Mesenchymal stem cell (in vitro differentiated cells and primary cell): ENCODE results near the gene ZNF182.
"Not testable (repeated sequence)": the region's sequence is repeated elsewhere in the genome, so short reads cannot be mapped to it uniquely, and the experiment has no call there.

ENCODE experiments used
- DNase-seq: peaks from one replicate; pipeline ENCODE4 v3.0.0-alpha.2; 2013
- H2AFZ ChIP-seq: one replicate; pipeline ENCODE4 v1.6.1; 2013; ENCODE audit warnings: low read depth, mild to moderate bottlenecking, control low read depth, inconsistent platforms, low read length, moderate library complexity
- H2AK5ac ChIP-seq: 2 replicates; pipeline ENCODE4 v1.6.1; 2013; ENCODE audit warnings: low read length, moderate library complexity, mild to moderate bottlenecking, inconsistent platforms; ENCODE audit not compliant: severe bottlenecking
- H2BK120ac ChIP-seq: one replicate; pipeline ENCODE4 v1.6.1; 2013; ENCODE audit warnings: low read depth, mild to moderate bottlenecking, inconsistent platforms, low read length, moderate library complexity
- H2BK12ac ChIP-seq, 2 experiments: one replicate each; pipeline ENCODE4 v1.6.1; 2013; ENCODE audit warnings: inconsistent platforms in 2 of 2, low read length in 2 of 2, mild to moderate bottlenecking in 2 of 2, moderate library complexity in 2 of 2, control low read depth in 1 of 2
- H2BK15ac ChIP-seq: one replicate; pipeline ENCODE4 v1.6.1; 2013; ENCODE audit warnings: mild to moderate bottlenecking, low read depth, inconsistent platforms; ENCODE audit not compliant: poor library complexity, severe bottlenecking
- H2BK5ac ChIP-seq: 2 replicates; pipeline ENCODE4 v1.6.1; 2013; ENCODE audit warnings: low read depth, mild to moderate bottlenecking, low read length, control low read depth, inconsistent platforms; ENCODE audit not compliant: poor library complexity, severe bottlenecking
- H3K14ac ChIP-seq, 2 experiments: one replicate each; pipeline ENCODE4 v1.6.1; 2013; ENCODE audit warnings: inconsistent platforms in 2 of 2, low read length in 2 of 2, control low read depth in 1 of 2, mild to moderate bottlenecking in 1 of 2, moderate library complexity in 1 of 2
- H3K18ac ChIP-seq, 2 experiments: one replicate each; pipeline ENCODE4 v1.6.1; 2013; ENCODE audit warnings: inconsistent platforms in 2 of 2, low read length in 2 of 2, control low read depth in 1 of 2, low read depth in 1 of 2, mild to moderate bottlenecking in 1 of 2
- H3K23ac ChIP-seq, 2 experiments: one replicate each; pipeline ENCODE4 v1.6.1; 2013; ENCODE audit warnings: inconsistent platforms in 2 of 2, low read length in 2 of 2, mild to moderate bottlenecking in 2 of 2, moderate library complexity in 2 of 2, control low read depth in 1 of 2
- H3K27ac ChIP-seq: 2 replicates; pipeline ENCODE4 v1.5.1; 2013; ENCODE audit warnings: mild to moderate bottlenecking, moderate library complexity, low read length, control low read depth, inconsistent platforms; ENCODE audit not compliant: poor library complexity, severe bottlenecking
- H3K27me3 ChIP-seq, 2 experiments: 2 replicates each; pipeline versions ENCODE4 v1.6.1 to v1.7.0; 2013; ENCODE audit warnings: low read length in 2 of 2, mild to moderate bottlenecking in 2 of 2, moderate library complexity in 2 of 2, control low read depth in 1 of 2, inconsistent platforms in 1 of 2; ENCODE audit not compliant: control insufficient read depth in 1 of 2, insufficient read depth in 1 of 2
- H3K36me3 ChIP-seq, 2 experiments: 2 replicates each; pipeline versions ENCODE4 v1.6.1 to v1.7.0; 2013; ENCODE audit warnings: low read length in 2 of 2, control low read depth in 1 of 2, inconsistent platforms in 1 of 2, low read depth in 1 of 2, mild to moderate bottlenecking in 1 of 2; ENCODE audit not compliant: insufficient read depth in 2 of 2, control insufficient read depth in 1 of 2
- H3K4ac ChIP-seq, 2 experiments: one replicate each; pipeline ENCODE4 v1.6.1; 2013; ENCODE audit warnings: inconsistent platforms in 2 of 2, low read length in 2 of 2, mild to moderate bottlenecking in 2 of 2, moderate library complexity in 2 of 2, control low read depth in 1 of 2, low read depth in 1 of 2
- H3K4me1 ChIP-seq: 2 replicates; pipeline ENCODE4 v1.6.1; 2013; ENCODE audit warnings: low read depth, low read length, control low read depth; ENCODE audit not compliant: control insufficient read depth, insufficient read depth
- H3K4me2 ChIP-seq: 2 replicates; pipeline ENCODE4 v1.6.1; 2013; ENCODE audit warnings: low read length, mild to moderate bottlenecking, inconsistent platforms; ENCODE audit not compliant: poor library complexity, severe bottlenecking
- H3K4me3 ChIP-seq, 2 experiments: 2 replicates each; pipeline versions ENCODE4 v1.5.1 to v1.7.0; 2013; ENCODE audit warnings: low read length in 2 of 2, mild to moderate bottlenecking in 2 of 2, control low read depth in 1 of 2, low read depth in 1 of 2; ENCODE audit not compliant: insufficient read depth in 1 of 2
- H3K79me1 ChIP-seq: replicated peaks from 2 replicates; pipeline ENCODE4 v1.6.1; 2013; ENCODE audit warnings: mild to moderate bottlenecking, control low read depth, low read length, inconsistent platforms; ENCODE audit not compliant: poor library complexity, severe bottlenecking
- H3K9ac ChIP-seq: 2 replicates; pipeline ENCODE4 v1.7.0; 2013; ENCODE audit warnings: mild to moderate bottlenecking, low read length, moderate library complexity
- H3K9me3 ChIP-seq: 2 replicates; pipeline ENCODE4 v1.7.0; 2013; ENCODE audit warnings: mild to moderate bottlenecking, low read length; ENCODE audit not compliant: control insufficient read depth
- H4K8ac ChIP-seq: one replicate; pipeline ENCODE4 v1.6.1; 2013; ENCODE audit warnings: inconsistent platforms, mild to moderate bottlenecking, low read length, moderate library complexity
- H4K91ac ChIP-seq: one replicate; pipeline ENCODE4 v1.6.1; 2013; ENCODE audit warnings: mild to moderate bottlenecking, low read length, inconsistent platforms
- WGBS: methylation state at CpG from one replicate; pipeline ENCODE4 v1.1.7; 2013; ENCODE audit warnings: mixed read lengths; 5-methylcytosine and 5-hydroxymethylcytosine counted together

The ZNF182 gene

GRCh38 chrX:48035891-48036290 is 32.1 kb upstream of the ZNF182 start:
- no peak overlapping the region for H4K8ac ChIP-seq

GRCh38 chrX:48030641-48031173 is 26.9 kb upstream of the ZNF182 start:
- not testable (repeated sequence) for H2AK5ac ChIP-seq, H2BK5ac ChIP-seq, H3K18ac ChIP-seq, H3K27ac ChIP-seq, H2BK15ac ChIP-seq, H3K4me2 ChIP-seq, H3K9ac ChIP-seq, H3K4ac ChIP-seq, H4K8ac ChIP-seq, H3K4me1 ChIP-seq, H4K91ac ChIP-seq, H3K9me3 ChIP-seq, H2BK12ac ChIP-seq, DNase-seq, H2AFZ ChIP-seq, H2BK120ac ChIP-seq, H3K4me3 ChIP-seq, H3K79me1 ChIP-seq, H3K23ac ChIP-seq, H3K36me3 ChIP-seq, H3K14ac ChIP-seq
- peaks cover 0 to 12% of the 10 kb centered on the region in 2 experiments for H3K27me3 ChIP-seq
- 56% methylated on average over 3 of the region's 10 CpGs for WGBS

More at GRCh38 chrX:48035891-48036290, 32.1 kb upstream of the ZNF182 start:
- Histone ChIP-seq H2AK5ac (no peak overlapping the region), H3K18ac (no peak overlapping the region), H3K36me3 (no peaks in the 10 kb centered on the region), H2BK120ac (no peak overlapping the region), H3K27me3 (peaks cover 0 to 19% of the 10 kb centered on the region in 2 experiments), H4K91ac (no peak overlapping the region), H2BK12ac (no peak overlapping the region), H3K9ac (no peak overlapping the region), H3K4me2 (no peak overlapping the region), H2BK5ac (no peak overlapping the region), H3K4ac (no peak overlapping the region), H3K14ac (no peak overlapping the region), H3K4me3 (no peak overlapping the region), H2BK15ac (no peak overlapping the region), H3K9me3 (peaks cover 5% of the 10 kb centered on the region), H3K27ac (no peak overlapping the region), H2AFZ (no peak overlapping the region), H3K4me1 (no peaks in the 10 kb centered on the region), H3K79me1 (no peaks in the 10 kb centered on the region), H3K23ac (no peak overlapping the region)
- 52% methylated on average over 3 of the region's 4 CpGs for WGBS
- DNase-seq = no peak

DNA sequence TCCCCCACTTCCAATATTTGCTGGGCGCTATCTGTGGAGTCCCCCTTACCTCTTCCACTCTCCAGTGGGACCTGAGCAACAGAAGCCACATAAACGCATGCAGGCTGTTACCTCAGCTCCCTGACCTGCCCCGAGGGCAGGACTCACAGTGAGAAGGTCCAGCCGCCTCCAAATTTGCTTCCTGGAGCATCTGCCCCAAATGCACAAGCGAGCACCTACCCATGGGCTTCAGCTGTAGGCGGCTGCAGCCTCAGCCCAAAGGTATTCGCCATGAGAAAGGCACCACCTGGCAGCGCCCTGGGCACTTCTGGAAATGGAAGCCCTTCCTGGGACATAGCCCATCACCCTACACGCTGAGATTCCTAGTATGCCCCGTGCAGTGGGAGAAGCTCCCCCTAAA is 26.4 kb upstream of the ZNF182 start:
- Histone ChIP-seq H3K23ac (no peak overlapping the region), H3K4me3 (no peak overlapping the region), H2BK5ac (no peak overlapping the region), H2BK12ac (no peak overlapping the region), H3K9ac (no peak overlapping the region), H2BK120ac (no peak overlapping the region), H3K14ac (no peak overlapping the region), H3K27ac (no peak overlapping the region), H2AFZ (no peak overlapping the region), H4K8ac (no peak overlapping the region), H2AK5ac (no peak overlapping the region), H3K4me1 (no peaks in the 10 kb centered on the region), H3K4ac (no peak overlapping the region), H3K36me3 (no peaks in the 10 kb centered on the region), H2BK15ac (no peak overlapping the region), H3K27me3 (peaks cover 0 to 7% of the 10 kb centered on the region in 2 experiments), H3K18ac (no peak overlapping the region), H3K9me3 (no peaks in the 10 kb centered on the region), H3K4me2 (no peak overlapping the region), H4K91ac (no peak overlapping the region), H3K79me1 (no peaks in the 10 kb centered on the region)
- WGBS = 91% methylated on average over 10 of the region's 10 CpGs
- DNase-seq = no peak

- no peaks in the 10 kb centered on the region for H3K36me3 ChIP-seq
- no peaks in the 10 kb centered on the region for H3K9me3 ChIP-seq
- WGBS = 92% methylated on average over 8 of the region's 8 CpGs
- no peak overlapping the region for H3K23ac ChIP-seq
- no peak overlapping the region for H2AK5ac ChIP-seq
- no peak overlapping the region for H4K91ac ChIP-seq
- no peak overlapping the region for H4K8ac ChIP-seq
- H2BK15ac ChIP-seq = no peak overlapping the region
- no peak overlapping the region for H3K27ac ChIP-seq
- no peak overlapping the region for H3K4me2 ChIP-seq
- H3K4me1 ChIP-seq = no peaks in the 10 kb centered on the region
- H2BK12ac ChIP-seq = no peak overlapping the region
- DNase-seq = no peak
- no peak overlapping the region for H3K4me3 ChIP-seq
- no peak overlapping the region for H2AFZ ChIP-seq
- no peak overlapping the region for H2BK120ac ChIP-seq
- H3K18ac ChIP-seq = no peak overlapping the region
- H3K79me1 ChIP-seq = no peaks in the 10 kb centered on the region
- H3K27me3 ChIP-seq = peaks cover 0 to 4% of the 10 kb centered on the region in 2 experiments
- no peak overlapping the region for H3K4ac ChIP-seq
- no peak overlapping the region for H2BK5ac ChIP-seq
- no peak overlapping the region for H3K14ac ChIP-seq
- H3K9ac ChIP-seq = no peak overlapping the region
These were observed 24.3 kb upstream of the ZNF182 start for GRCh38 chrX:48028091-48028490.
